ENCODE data around the gene SETD2.

- TF ChIP-seq TAF1 (IDR thresholded peaks at IDR 0.05; ENCODE audit: low read depth) (no peak), REST (IDR thresholded peaks at IDR 0.05; ENCODE audit: low read depth) (no peak), CEBPB (IDR thresholded peaks at IDR 0.05) (no peak), YY1 (IDR thresholded peaks at IDR 0.05; ENCODE audit: low read depth) (no peak), ZBTB7A (IDR thresholded peaks at IDR 0.05; ENCODE audit: low read depth) (no peak), RAD21 (IDR thresholded peaks at IDR 0.05; ENCODE audit: low read depth) (no peak), TCF12 (IDR thresholded peaks at IDR 0.05; ENCODE audit: low read depth) (no peak), FOXM1 (IDR thresholded peaks at IDR 0.05; ENCODE audit: borderline replicate concordance, low read depth) (no peak), EP300 (IDR thresholded peaks at IDR 0.05; ENCODE audit: borderline replicate concordance) (no peak)
Observed at GRCh38 chr3:47022641-47023071, 141.3 kb downstream of the SETD2 start.
